GM18499 (cell line): ENCODE data around the gene APOLD1.
"Not testable (repeated sequence)": the region's sequence is repeated elsewhere in the genome, so short reads cannot be mapped to it uniquely, and the experiment has no call there.

Experiments
- ATAC-seq: cut with Tn5 transposase; IDR thresholded peaks from one replicate; pipeline ENCODE4 v1.9.1; 2021; ENCODE audit warnings: moderate number of reproducible peaks; ENCODE audit not compliant: insufficient read depth, unreplicated experiment

APOLD1 gene

GRCh38 chr12:12837025-12837812 is 51.8 kb downstream of the APOLD1 start:
- peak; percentile 52 for ATAC-seq

DNA sequence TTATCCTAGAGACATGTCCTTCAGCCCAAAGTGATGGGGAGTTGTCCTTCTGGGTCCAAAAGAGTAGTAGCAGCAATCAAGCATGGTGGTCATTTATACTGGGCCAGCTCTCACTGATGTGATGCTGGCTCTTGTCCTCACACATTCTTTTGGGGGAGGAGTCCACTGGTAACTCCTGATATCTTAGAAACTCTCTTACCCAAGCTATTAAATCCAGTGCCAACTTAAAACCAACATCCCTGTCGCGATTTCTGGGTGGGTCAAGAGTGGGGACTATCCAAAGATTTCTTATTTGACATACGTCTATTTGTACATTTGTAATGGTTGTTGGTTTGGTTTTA is 52.3 kb downstream of the APOLD1 start:
- no peak for ATAC-seq

GRCh38 chr12:12839003-12839395 is 53.5 kb downstream of the APOLD1 start:
- no peak for ATAC-seq

DNA sequence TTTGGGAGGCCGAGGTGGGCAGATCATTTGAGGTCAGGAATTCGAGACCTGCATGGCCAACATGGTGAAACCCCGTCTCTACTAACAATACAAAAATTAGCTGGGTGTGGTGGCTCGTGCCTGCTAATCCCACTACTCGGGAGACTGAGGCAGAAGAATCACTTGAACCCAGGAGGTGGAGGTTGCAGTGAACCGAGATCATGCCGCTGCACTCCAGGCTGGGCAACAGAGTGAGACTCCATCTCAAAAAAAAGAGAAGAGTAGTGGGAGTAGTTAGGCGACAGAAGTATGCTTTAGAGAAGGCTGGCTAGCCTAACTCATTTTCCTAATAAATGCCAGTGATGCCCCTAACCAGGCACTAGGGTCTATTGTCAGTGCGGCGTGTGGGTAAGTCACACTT is 54.0 kb downstream of the APOLD1 start:
- not testable (repeated sequence) for ATAC-seq

- ATAC-seq: no peak
These were observed 54.6 kb downstream of the APOLD1 start for GRCh38 chr12:12839873-12840579.

DNA sequence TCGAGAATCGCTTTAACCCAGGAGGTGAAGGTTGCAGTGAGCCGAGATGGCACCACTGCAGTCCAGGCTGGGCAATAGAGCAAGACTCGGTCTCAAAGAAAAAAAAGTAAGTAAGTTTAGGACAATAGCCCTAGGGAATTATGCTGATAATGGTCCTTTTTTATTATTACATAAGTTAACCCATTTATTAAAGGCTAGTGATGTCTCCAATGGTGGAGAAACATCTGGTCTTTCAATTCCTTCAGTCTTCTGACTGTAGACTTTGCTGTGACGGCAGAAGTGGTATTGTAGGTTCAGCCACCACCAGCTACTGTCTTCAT is 55.1 kb downstream of the APOLD1 start:
- no peak for ATAC-seq
